C4-2B (cell line): Measurements from ENCODE around the gene KLHL26.

Experiments used
- H3K27ac ChIP-seq: fragments of 450-650 bp; 2 replicates; pipeline ENCODE4 v1.5.1; 2017
- CTCF ChIP-seq: fragments of 450-650 bp; conservative IDR thresholded peaks from 2 replicates; pipeline ENCODE4 v1.5.1; 2017; ENCODE audit warnings: mild to moderate bottlenecking
- ZFX ChIP-seq: fragments of 450-650 bp; IDR thresholded peaks from 2 replicates; pipeline ENCODE4 v1.6.1; 2017

The KLHL26 gene

DNA sequence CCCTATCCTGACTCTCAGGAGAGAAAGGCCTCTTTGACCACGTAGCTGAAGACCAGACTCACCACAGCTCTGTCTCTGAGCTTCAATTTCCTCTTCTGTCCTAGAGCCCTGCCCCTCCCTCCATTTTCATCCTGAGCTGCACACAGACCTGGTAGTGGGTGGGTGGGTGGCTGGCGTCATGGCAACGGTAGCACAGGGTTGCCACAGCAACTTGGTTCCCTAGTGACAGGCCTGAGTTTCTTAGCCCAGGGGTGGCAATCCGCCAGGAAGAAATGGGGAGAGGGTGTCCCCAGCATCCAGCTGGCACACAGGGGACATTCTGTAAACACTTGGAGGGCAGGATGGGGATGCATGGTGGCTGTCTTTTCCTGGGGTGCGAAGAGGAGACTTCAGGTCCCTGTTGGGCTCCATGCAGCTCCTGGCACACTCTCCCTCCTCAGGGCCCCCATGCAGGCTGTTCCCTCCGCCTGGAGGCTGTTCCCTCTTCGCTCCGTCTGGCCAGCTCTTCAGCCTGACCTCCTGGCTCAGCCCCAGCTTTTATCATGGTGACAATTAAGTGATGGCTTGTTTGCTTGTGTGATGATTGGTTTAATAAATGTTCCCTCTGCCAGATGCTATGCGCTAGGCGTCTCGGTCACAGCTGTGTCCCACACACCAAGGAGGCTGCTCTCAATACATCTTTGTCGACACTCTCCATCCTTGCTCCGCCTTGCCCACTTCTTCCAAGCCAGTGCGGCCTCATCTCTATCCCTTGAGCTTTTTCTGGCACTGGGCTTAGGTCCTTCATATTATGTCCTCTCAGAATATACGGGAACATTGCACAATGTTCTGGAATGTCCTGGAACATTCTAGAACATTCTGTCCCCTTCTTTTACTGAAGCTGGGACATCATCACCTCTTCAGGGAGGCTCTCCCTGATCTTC lies 7.4 kb upstream of the KLHL26 start:
- H3K27ac ChIP-seq = no peak overlapping the region
- TF ChIP-seq CTCF (no peak), ZFX (no peak)

DNA sequence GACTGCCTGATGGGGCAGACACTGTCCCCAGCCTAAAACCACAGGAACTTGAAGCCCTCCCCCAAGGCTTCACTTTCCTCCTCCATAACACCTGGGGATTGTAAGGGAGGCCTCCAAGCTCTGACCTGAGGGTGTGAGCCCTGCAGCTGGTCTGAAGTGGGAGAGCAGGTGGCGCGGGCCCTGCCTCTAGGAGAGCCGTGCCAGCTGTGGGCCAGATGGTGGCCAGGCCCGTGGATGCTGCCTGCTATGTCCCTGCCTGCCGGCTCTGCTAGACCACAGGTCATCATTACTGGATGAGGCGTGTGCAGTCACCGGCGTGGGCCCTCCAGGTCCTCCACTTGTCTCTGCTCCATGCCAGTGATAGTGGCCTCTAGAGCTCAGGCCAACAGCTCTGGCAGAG lies 3.5 kb upstream of the KLHL26 start:
- no peak overlapping the region for H3K27ac ChIP-seq
- no peak for TF ChIP-seq ZFX
- no peak for TF ChIP-seq CTCF

GRCh38 chr19:18634612-18635297 lies 2.1 kb upstream of the KLHL26 start:
- no peak for TF ChIP-seq CTCF
- no peak for TF ChIP-seq ZFX
- H3K27ac ChIP-seq = no peak overlapping the region

GRCh38 chr19:18635831-18636182 lies 1.0 kb upstream of the KLHL26 start:
- TF ChIP-seq CTCF (no peak), ZFX (no peak)
- H3K27ac ChIP-seq = peak overlapping the region; percentile 22; the same call in 1 of the 2 replicates

- peak overlapping the region; percentile 85 for H3K27ac ChIP-seq
- TF ChIP-seq CTCF (no peak), ZFX (no peak)
Observed at GRCh38 chr19:18636183-18636968, 452 bp upstream of the KLHL26 start.

DNA sequence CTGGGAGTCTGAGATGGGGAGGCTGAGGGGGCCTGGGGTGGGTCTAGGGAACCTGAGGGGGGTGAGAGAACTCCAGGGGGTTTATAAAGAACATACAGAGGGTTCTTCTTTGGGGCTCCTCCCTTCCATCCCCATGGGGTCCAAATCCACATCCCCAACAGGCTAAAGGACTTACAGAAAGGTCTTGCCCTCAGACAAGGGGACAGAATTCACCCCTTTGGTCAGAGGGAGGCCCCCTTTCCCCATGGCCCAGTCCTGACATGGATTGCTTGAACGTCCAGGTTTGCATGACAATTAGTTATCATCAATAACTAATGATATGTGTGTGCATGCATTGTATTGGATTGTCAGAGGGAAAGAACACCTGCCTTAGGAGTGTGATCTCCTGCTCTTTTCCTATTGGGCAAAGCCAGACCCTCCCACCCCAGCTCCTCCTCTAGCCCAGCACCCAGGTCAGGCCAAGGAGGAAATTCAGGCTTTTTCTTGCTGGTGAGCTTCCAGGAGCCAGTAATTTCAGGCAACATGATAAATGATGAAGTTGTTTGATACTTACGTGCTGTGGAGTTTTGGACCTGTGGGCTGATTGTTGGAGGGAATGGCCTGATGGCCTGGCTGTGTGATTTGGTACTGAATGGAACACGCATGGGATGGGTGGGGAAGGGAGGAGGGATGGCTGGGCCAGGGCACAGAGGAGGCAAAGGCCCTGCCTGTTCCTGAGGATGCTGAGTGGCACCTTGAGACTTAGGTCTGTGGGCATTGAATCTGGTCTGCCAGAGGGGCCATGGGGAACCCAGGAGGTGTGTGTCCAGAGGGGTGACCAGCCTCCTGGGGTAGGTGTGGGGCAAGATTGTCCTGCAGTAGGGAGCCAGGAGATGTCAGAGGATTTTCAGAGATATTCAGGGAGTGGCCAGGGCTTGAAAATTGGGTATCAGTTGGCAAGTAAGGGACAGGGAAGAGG lies 1.1 kb downstream of the KLHL26 start:
- TF ChIP-seq ZFX (no peak), CTCF (no peak)
- peak overlapping the region; percentile 85 for H3K27ac ChIP-seq
